ENCODE measurements around the gene CSF1.
"Not testable (repeated sequence)": the region's sequence is repeated elsewhere in the genome, so short reads cannot be mapped to it uniquely, and the experiment has no call there.

The CSF1 gene, protein sequence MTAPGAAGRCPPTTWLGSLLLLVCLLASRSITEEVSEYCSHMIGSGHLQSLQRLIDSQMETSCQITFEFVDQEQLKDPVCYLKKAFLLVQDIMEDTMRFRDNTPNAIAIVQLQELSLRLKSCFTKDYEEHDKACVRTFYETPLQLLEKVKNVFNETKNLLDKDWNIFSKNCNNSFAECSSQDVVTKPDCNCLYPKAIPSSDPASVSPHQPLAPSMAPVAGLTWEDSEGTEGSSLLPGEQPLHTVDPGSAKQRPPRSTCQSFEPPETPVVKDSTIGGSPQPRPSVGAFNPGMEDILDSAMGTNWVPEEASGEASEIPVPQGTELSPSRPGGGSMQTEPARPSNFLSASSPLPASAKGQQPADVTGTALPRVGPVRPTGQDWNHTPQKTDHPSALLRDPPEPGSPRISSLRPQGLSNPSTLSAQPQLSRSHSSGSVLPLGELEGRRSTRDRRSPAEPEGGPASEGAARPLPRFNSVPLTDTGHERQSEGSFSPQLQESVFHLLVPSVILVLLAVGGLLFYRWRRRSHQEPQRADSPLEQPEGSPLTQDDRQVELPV

DNA sequence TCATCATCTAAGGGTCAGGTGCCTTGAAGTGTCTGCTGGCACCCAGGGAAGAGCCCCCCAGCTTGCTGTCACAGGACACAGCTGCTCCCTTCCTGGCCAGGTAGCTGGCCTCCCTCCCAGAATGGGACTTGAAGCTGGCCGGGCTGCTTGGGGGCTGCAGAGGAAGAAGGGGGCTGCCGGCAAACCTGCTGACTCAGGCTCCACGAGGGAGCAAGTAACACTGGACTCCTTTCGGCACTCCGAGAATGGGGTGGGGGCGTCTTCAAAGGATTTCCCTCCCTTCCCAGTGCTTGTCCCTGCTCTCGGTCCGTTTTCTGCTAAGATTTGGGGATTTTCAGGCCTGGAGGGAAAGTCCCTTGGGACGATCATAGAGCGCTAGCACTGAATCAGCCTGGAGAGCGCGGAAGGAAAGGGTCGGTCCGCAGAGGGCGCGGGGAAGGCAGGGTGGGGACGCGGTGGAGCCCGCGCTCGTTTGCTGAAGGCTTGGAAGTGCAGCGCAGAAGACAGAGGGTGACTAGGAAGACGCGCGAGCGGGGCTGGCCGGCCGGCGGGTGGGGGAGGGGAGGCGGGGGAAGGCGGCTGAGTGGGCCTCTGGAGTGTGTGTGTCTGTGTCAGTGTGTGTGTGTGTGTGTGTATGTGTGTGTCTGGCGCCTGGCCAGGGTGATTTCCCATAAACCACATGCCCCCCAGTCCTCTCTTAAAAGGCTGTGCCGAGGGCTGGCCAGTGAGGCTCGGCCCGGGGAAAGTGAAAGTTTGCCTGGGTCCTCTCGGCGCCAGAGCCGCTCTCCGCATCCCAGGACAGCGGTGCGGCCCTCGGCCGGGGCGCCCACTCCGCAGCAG, at the start of gene CSF1:
Gene CSF1, plus strand, starts transcription at position 727 of the 840 bp plus-strand sequence. CDS start 175 bp downstream, outside the sequence.
- ATAC-seq, result peak; percentile 39 to 41

DNA sequence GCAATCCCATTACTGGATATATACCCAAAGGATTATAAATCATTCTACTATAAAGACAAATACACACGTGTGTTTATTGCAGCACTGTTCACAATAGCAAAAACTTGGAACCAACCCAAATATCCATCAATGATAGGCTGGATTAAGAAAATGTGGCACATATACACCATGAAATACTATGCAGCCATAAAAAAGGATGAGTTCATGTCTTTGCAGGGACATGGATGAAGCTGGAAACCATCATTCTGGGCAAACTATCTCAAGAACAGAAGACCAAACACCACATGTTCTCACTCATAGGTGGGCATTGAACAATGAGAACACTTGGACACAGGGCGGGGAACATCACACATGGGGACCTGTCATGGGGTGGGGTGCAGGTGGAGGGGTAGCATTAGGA, 49.0 kb upstream of the CSF1 start:
- not testable (repeated sequence) for ATAC-seq

DNA sequence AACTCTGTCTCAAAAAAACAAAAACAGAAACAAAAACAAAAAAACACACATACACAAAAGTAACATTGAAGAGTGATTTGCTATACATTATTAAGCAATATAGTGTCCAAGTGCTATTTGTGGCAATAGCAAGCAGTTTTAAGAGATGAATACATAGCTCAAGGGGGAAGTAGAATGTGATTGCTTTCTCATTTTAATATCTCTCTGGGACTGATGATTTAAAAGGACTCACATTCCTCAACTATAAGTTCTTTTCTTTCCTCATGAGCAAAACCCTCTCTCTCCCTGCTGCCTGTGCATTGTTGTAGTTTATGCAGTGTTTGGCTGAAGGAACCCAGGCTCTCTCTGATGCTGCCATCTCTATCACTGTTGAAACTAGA, 47.0 kb upstream of the CSF1 start:
- ATAC-seq, result no peak

DNA sequence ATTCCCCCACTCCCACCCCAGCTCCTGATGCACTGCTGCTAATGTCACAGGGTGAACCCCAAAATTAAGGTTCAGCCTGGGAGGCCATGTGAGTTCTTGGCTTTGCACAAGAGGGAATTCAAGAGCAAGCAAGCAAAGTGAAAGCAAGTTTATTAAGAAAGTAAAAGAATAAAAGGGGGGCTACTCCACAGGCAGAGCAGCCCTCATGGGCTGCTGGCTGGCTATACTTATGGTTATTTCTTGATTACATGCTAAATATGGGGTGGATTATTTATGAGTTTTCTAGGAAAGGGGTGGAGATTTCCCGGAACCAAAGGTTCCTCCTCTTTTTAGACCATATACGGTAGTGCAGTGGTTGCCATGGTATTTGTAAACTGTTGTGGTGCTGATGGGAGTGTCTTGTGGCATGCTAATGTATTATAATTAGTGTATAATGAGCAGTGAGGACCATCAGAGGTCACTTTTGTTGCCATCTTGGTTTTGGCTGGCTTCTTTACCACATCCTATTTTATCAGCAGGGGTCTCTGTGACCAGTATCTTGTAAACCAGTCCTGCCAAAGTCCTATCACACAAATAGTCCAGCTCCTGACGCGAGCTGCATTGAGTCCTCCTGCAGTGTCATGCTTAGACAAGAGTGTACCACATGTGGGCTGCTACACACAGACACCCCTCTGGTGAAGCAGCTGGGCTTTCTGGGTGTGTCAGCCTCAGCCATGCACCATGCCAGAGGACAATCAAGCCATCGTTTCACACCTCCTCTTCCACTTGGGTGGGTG, 46.4 kb upstream of the CSF1 start:
- no peak for ATAC-seq

DNA sequence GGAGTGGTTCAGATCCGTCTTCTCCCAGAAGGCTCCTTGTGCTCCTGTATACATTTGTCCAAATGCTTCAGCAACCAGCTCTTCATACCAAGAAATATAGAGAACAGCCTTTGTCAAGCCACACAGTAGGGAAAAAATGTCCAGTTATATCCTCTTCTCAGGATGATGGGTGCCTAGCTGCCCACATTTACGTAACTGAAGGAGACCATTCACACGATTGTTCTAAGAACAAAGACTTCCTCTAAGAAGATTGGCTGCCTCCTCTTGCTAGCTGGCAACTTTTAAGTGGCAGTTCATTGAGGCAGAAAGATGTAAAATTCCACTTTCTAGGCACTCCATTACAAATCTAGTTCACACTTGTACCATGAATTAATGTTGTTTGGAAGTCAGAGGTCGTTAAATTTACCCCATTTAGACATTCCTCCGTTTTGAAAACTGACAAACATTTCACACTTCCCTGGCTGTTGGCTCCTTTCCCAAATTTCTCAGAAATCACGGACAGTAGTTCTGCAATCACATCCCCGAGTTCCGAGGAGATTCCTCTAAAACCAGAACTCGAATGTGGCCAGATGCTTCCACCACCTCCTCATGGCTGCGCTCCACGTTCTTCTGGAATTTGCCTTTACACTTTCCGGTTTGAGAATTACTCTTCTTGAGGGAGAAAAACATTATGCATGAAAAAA, 45.6 kb upstream of the CSF1 start:
- no peak for ATAC-seq

DNA sequence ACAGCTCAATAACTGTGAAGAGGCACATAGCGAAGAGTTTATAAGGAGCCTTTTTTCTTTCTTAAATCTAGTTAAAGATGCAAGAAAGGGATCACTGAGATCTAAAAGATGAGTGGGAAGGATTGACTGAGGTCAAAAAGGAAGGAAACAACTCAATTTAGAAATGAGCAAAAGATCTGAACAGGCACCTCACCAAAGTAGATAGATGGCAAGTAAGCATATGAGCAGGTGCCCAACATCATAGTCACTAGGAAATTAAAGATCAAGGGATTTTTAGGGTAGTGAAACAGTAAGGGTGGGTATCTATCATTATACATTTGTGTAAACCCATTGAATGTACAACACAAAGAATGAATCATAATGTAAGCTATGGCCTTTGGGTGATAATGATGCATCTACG, 44.6 kb upstream of the CSF1 start:
- ATAC-seq, result no peak

DNA sequence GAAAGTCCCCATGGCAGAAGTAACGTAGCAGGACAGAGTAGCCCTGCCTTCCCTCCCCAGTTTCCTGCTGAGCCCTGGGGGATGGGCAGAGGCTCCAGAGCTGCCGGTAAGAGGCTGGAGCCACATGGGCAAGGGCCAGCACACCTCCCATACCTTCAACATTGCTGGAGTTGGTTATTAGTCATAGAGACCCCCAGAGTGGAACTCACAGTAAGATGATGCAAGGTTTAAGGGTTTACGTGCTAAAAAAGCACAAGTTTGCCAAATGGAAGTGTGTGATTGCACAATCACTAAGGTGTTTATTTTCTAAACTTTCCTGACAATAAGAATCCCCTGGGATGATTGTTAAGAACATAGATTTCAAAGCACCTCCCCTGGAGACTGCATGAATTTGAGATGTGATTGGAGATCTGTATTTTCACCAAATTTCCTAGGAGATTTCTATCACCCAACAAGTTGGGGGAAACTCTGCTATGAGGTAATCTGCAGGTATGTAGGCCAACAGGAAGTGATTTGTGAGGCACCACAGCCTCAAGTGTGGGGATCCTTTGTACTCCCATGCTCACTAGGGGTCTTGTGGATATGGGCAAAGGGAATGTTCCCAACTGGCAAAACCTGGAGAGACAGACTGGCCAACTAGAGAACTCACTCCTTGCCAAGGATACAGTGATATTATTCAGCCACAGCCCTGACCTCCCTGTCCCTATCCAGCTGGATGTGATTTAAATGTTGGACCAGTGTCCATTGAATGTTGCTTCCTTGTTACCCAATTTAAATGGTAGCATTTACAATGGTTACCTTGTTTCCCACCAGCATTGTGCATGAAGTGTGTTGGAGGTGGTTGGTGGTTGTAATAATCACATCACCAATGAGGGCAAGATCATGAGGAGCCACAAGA, 37.1 kb upstream of the CSF1 start:
- ATAC-seq, result no peak

DNA sequence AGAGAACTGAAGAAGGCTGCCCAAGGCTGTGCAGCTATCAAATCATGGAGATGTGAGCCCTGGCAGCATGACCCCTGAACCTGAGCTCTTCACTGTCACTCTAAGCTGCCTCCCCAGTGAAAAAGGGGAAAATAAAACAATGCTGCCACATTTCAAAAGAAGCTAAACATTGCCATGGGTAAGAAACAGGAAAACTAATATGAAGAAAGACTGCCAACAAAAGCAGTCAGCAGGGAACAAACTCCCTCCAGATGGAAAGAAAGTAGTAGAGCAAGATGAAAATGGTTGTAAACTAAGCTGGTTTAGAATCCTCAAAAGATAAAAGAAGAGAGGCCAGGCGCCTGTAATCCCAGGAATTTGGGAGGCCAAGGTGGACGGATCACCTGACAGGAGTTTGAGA, 36.2 kb upstream of the CSF1 start:
- no peak for ATAC-seq

DNA sequence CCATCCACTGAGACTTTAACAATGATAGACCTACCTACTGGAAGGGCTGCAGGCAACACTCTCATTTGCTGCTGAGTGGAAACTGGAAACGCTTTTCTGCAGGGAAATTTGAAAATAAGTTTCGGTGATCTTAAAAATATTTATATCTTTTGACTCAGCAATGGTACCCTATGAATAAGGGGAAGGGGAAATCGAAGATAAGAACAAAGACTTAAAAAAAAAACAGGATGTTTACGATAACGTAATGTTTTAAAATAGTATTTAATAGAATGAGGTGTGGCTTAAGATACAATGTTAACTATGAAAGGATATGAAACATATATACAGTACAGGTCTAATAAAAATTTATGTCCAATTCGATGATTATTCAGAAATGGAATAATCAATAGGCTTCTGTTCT, 34.8 kb upstream of the CSF1 start:
- peak; percentile 9 to 48 for ATAC-seq

DNA sequence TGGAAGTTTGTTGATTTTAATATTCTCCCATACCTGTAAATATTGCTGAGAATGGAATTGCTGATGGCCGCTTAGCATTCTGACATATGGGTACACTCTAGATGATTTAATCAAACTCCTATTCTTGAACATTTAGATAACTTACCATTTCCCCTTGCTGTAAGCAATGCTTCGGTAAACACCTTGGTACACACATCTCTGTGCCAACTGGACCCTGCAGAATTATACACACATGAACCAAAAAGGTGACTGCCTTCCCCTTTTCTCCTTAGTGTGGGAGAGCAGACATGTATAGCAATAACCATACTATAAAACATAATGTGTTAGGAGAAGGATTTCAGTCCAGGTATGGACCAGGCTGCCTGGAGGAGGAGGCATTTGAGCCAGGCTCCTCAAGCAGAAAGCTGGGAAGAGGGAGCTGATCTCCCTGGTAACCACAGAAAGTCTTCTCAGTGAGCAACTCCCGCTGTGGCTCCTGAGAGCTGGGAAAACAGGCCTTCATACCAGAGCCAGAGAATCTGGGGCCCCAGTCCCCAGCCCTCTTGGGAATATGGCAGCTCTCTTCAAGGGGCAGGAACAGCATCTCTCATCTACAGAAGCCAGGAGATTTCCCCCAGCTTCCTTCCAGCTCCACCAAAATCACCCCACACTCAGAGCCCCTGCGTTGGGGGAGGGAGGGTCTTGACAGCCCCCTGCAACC, 33.9 kb upstream of the CSF1 start:
- no peak for ATAC-seq

DNA sequence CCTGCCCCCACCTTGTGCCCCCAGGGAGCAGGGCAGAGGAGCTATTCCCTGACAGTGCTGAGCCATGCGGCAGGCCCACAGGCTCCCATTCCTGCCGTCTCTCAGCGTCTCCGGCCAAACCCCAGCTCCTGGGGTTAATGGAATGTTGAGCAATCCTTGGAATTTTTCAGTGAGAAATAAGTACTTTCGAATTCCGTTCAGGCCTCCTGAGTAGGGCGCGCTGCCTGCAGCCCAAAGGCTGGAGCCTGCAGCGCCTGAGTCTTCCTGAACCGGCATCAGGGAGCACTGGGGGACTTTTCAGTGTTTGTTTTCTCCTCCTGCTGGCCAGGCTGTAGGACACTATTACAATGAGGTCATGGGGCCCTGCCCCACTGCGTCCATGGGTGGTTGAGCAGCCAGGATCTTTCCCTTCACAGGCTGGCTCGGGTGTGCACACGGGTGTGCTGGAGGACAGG, 33.3 kb upstream of the CSF1 start:
- no peak for ATAC-seq

DNA sequence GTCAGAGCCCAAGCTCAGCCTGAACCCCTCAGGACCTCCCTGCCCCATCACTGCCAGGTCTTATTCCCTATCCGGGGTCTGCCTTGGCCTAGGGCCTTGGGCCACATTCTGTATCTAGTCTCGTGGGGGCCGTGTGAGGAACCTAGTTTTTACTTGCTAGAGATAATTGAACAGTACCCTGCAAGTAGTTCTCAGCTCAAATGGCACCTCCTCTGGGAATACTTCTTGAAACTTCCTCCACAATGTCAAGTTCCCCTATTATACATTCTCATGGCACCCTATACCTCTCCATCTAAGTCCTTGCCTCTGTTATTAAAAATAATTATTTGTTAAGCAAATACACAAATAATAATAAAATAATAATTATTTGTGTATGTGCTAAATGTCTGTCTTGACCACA, 32.9 kb upstream of the CSF1 start:
- ATAC-seq, result no peak

DNA sequence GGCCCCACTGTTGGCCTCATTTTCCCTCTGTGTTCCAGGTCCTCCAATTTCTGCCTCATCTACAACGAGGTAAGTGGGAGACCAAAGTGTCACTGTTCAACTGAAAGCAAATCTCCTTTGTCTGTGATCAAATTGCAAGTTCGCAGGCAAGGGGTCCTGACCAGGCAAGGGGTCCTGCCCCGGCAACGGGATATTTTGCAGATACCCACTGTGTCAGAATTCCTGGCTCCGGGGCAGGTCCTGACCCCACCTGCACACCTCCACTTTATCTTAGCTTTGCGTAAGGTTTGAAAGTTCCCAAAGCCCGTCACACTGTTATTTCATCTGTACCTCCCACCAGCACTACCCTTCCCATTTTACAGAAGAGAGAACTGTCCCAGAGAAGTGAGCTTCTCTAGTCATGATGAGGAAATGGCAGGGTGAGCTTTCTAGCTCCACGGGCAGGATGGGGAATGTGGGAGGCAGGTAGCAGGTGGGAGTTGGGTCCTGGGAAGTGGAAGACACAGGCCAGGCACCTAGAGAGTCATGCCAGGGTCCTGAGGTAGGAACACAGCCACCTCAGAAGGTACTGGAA, 32.0 kb upstream of the CSF1 start:
- no peak for ATAC-seq

DNA sequence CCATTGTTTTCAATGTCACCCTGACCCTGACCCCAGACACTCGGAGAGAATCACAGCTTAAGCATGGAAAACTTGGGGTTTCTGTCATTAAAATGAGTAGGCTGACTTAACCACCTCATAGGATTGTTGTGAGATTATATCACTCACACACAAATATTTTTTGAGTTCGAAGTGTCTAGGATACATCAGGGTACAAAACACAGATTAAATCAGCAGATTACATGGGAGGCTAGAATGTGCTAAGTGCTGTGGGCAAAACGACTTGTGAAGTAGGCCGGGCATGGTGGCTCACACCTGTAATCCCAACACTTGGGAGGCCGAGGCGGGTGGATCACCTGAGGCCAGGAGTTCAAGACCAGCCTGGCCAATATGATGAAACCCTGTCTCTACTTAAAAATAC, 31.3 kb upstream of the CSF1 start:
- not testable (repeated sequence) for ATAC-seq

DNA sequence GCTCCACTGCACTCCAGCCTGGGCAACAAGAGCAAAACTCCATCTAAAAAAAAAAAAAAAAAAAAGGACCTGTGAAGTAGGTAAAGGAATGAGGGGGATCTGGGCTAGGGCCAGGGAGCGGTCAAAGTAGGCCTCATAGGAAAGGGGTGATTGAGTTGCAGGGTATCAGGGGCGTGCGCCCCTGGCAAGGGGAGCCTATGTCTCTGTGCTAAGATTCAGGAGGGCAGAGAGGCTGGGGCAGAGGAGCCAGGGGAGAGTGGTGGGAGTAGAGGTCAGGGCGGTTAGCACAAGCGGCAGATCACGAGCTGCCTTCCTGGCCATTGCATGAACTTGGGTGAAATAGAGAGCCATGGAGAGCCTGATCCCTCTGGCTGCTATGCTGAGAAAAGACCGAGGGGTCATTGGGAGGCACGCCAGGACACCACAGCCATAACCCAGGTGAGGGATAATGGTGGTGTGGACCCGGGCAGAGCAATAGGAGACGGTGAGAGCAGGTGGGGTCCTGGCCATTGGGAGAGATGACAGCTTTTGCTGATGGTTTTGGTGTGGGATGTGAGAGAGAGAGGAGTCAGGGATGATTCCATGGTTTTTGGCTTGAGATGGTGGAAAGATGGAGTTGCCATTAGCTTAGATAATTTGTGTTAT, 30.6 kb upstream of the CSF1 start:
- ATAC-seq, result no peak

DNA sequence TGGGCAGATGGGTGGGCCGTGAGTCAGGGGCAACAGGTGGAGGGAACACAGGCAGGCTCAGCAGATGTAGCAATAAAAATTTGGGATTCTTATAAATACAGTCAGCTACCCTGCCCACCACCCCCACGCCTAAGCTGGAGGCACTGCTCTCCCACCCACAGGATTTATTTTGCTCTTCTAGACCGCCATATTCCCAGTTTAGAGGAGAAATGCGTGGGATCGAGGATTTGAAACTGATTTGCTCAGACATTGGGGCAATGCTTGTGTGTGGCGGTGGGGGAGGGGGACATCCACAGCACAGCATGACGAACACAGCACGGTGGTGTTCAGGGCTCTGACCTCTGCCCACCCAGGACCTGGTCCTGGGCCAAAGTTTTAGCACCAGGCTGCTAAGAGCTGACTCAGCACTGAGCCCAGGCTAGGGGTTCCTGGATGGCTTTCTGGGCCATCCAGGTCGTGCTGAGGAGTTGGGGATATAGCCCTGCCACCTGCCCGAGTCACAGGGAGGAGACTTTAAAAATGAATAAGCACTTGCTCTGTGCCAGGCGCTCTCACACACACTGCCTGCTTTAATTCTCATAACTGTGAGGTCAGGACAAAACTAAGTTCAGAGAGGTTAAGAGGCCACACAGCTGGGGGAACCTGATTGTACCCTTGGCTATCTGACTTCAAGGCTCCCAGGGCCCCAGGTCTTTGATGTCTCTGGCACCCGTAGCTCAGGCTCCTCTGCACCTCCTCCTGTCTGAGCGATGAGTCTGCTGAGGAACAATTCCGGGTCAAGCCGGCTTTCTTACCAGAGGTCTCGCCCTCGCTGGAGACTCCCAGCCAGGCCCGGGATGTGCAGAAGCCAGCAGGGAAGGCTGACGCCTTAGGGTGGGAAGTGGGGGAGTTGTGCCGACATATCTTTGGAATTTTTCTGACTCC, 29.4 kb upstream of the CSF1 start:
- ATAC-seq, result no peak

DNA sequence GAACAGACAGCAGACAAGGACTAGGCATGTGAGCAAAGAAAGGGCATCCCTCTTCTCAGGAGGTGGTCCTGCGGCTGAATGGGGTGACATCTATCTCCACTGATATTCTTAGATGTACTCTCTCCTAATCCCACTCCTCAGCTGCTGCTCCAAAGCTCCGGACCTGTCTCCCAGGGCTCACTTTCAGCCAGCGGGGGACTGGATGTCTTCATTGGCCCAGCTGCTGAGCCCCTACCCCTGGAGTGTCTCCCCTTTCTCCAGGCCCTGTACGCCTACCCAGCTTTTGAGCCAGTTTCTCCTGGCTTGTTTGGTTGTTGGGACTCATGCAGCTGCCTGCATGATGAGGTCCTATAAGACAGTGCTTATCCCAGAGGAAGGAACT, 28.8 kb upstream of the CSF1 start:
- ATAC-seq, result no peak

Measured in activated CD4-positive, CD25-positive, alpha-beta regulatory T cell treated with anti-CD3 and anti-CD28 coated beads, Interleukin-2, amount 50 U/mL, for 24 hours (primary cell).